GM19452 (cell line): ENCODE data around the gene RIPPLY1.
A peak's percentile ranks its signal among the peaks of the same experiment; 100 is the strongest.
"Not testable (repeated sequence)": the region's sequence is repeated elsewhere in the genome, so short reads cannot be mapped to it uniquely, and the experiment has no call there.

ENCODE experiments used
- ATAC-seq: cut with Tn5 transposase; IDR thresholded peaks from one replicate; pipeline ENCODE4 v1.9.1; 2021; ENCODE audit not compliant: unreplicated experiment

The RIPPLY1 gene

GRCh38 chrX:106917830-106918500, 14.8 kb upstream of the RIPPLY1 start:
- ATAC-seq: peak; percentile 63

GRCh38 chrX:106912864-106913263, 9.7 kb upstream of the RIPPLY1 start:
- ATAC-seq: no peak

GRCh38 chrX:106906361-106906760, 3.2 kb upstream of the RIPPLY1 start:
- ATAC-seq: no peak

GRCh38 chrX:106905064-106905708, 2.0 kb upstream of the RIPPLY1 start:
- no peak for ATAC-seq

- ATAC-seq: no peak
Observed at GRCh38 chrX:106903856-106904528, 851 bp upstream of the RIPPLY1 start.

GRCh38 chrX:106902684-106903083, 457 bp downstream of the RIPPLY1 start:
- ATAC-seq: no peak

GRCh38 chrX:106901781-106902219, 1.3 kb downstream of the RIPPLY1 start:
- ATAC-seq: no peak

- ATAC-seq: no peak
Observed at GRCh38 chrX:106901341-106901740, 1.8 kb downstream of the RIPPLY1 start.

- ATAC-seq: no peak
Observed at GRCh38 chrX:106899841-106900240, 3.3 kb downstream of the RIPPLY1 start.

- no peak for ATAC-seq
Observed at GRCh38 chrX:106899276-106899675, 3.9 kb downstream of the RIPPLY1 start.

- ATAC-seq: peak; percentile 69
Observed at GRCh38 chrX:106898462-106898861, 4.7 kb downstream of the RIPPLY1 start.

- no peak for ATAC-seq
Observed at GRCh38 chrX:106897259-106897658, 5.9 kb downstream of the RIPPLY1 start.

GRCh38 chrX:106894978-106895452, 8.1 kb downstream of the RIPPLY1 start:
- ATAC-seq: no peak

- peak; percentile 62 for ATAC-seq
Observed at GRCh38 chrX:106894392-106894909, 8.7 kb downstream of the RIPPLY1 start.

GRCh38 chrX:106891762-106892460, 11.2 kb downstream of the RIPPLY1 start:
- ATAC-seq: no peak

- ATAC-seq: no peak
Observed at GRCh38 chrX:106889468-106889867, 13.7 kb downstream of the RIPPLY1 start.

- ATAC-seq: no peak
Observed at GRCh38 chrX:106875151-106875550, 28.0 kb downstream of the RIPPLY1 start.

GRCh38 chrX:106874075-106874474, 29.1 kb downstream of the RIPPLY1 start:
- no peak for ATAC-seq

- not testable (repeated sequence) for ATAC-seq
Observed at GRCh38 chrX:106872796-106873195, 30.3 kb downstream of the RIPPLY1 start.

- no peak for ATAC-seq
Observed at GRCh38 chrX:106863697-106864096, 39.4 kb downstream of the RIPPLY1 start.
